GM19468 (cell line): ENCODE data around the gene ZMIZ2.
"Not testable (repeated sequence)": the region's sequence is repeated elsewhere in the genome, so short reads cannot be mapped to it uniquely, and the experiment has no call there.

Experiments
- ATAC-seq: cut with Tn5 transposase; IDR thresholded peaks from one replicate; pipeline ENCODE4 v1.9.1; 2021; ENCODE audit warnings: mild to moderate bottlenecking, moderate library complexity, moderate number of reproducible peaks; ENCODE audit not compliant: unreplicated experiment; ENCODE audit errors: extremely low read depth

ZMIZ2 gene

GRCh38 chr7:44726250-44726649, 22.4 kb upstream of the ZMIZ2 start:
- ATAC-seq: not testable (repeated sequence)

- no peak for ATAC-seq
These were observed 21.3 kb upstream of the ZMIZ2 start for GRCh38 chr7:44727158-44727936.

- no peak for ATAC-seq
These were observed 20.7 kb upstream of the ZMIZ2 start for GRCh38 chr7:44727937-44728262.

GRCh38 chr7:44729949-44730590, 18.6 kb upstream of the ZMIZ2 start:
- no peak for ATAC-seq

- not testable (repeated sequence) for ATAC-seq
These were observed 15.7 kb upstream of the ZMIZ2 start for GRCh38 chr7:44732971-44733370.

- no peak for ATAC-seq
These were observed 14.8 kb upstream of the ZMIZ2 start for GRCh38 chr7:44733708-44734481.

- no peak for ATAC-seq
These were observed 13.1 kb upstream of the ZMIZ2 start for GRCh38 chr7:44735403-44736165.

GRCh38 chr7:44736896-44737295, 11.8 kb upstream of the ZMIZ2 start:
- ATAC-seq: no peak

GRCh38 chr7:44738051-44738723, 10.5 kb upstream of the ZMIZ2 start:
- ATAC-seq: no peak

GRCh38 chr7:44738876-44739665, 9.6 kb upstream of the ZMIZ2 start:
- no peak for ATAC-seq

GRCh38 chr7:44740055-44740454, 8.6 kb upstream of the ZMIZ2 start:
- ATAC-seq: no peak

- no peak for ATAC-seq
These were observed 4.9 kb upstream of the ZMIZ2 start for GRCh38 chr7:44743750-44744149.

GRCh38 chr7:44748948-44749731, 493 bp downstream of the ZMIZ2 start:
- ATAC-seq: peak; percentile 1

- no peak for ATAC-seq
These were observed 1.3 kb downstream of the ZMIZ2 start for GRCh38 chr7:44749992-44750391.

GRCh38 chr7:44750424-44750823, 1.8 kb downstream of the ZMIZ2 start:
- ATAC-seq: no peak

- peak; percentile 34 for ATAC-seq
These were observed 2.4 kb downstream of the ZMIZ2 start for GRCh38 chr7:44750921-44751571.

- no peak for ATAC-seq
These were observed 4.2 kb downstream of the ZMIZ2 start for GRCh38 chr7:44752822-44753221.
